HG03066 (cell line): ENCODE measurements around the gene FOSL1.
"Not testable (repeated sequence)": the region's sequence is repeated elsewhere in the genome, so short reads cannot be mapped to it uniquely, and the experiment has no call there.

Experiments used
- ATAC-seq: cut with Tn5 transposase; IDR thresholded peaks from one replicate; pipeline ENCODE4 v1.9.1; 2021; ENCODE audit warnings: low read depth; ENCODE audit not compliant: unreplicated experiment

The FOSL1 gene

DNA sequence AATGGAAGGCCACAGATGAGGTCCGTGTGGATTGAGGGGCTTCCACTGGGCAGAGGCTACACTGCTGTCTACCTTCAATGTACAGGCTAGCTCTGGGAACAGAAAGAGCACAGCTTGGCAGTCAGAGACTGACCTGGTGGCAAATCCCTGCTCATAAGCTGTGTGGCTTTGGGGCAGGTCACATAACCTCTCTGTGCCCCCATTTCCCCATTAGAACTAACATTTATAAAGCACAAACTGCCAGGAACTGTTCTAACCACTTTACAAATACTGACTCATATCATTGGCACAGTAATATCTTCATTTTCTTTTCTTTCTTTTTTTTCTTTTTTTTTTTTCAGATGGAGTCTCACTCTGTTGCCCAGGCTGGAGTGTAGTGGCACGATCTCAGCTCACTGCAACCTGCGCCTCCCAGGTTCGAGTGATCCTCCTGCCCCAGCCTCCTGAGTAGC lies 3.1 kb downstream of the FOSL1 start:
- ATAC-seq = no peak

DNA sequence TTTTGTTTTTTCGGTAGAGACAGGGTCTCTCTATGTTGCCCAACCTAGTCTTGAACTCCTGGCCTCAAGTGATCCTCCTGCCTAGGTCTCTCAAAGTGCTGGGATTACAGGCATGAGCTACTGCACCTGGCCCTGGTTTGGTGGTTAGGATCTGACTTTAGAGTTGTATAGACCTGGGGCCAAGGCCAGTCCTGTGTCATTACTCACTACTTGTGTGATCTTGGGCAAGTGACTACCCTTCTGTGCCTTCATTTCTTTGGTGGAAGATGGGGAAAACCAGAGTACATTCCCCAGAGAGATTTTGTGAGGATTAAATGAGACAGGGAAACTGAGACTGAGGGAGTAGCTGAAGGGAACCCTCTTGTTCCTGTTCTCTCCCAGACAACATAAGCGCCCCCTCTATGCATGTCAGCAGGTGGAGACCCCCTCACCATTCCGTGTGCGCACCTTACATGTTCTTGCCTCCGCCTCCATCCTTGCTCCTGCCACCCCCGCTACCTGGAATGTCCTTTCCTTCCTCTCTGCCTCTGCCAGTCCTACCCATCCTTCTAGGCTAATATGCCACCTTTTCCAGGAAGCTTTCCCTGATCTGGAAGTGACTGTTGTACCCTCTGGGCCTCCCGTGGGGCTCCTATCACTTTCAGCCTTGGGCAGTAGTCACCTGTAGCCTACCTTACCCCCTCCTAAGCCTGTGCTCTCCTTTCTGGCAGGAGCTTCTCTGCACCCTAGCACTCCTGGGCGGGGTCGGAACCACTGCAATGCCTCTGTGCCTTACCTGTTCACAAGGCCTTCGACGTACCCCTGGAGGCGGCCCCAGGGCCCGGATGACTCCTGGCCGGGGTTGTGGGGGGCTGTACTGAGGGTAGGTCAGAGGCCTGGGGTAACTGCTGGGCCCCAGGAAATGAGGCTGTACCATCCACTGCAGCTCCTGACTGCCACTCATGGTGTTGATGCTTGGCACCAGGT lies 3.9 kb downstream of the FOSL1 start:
- ATAC-seq = no peak

DNA sequence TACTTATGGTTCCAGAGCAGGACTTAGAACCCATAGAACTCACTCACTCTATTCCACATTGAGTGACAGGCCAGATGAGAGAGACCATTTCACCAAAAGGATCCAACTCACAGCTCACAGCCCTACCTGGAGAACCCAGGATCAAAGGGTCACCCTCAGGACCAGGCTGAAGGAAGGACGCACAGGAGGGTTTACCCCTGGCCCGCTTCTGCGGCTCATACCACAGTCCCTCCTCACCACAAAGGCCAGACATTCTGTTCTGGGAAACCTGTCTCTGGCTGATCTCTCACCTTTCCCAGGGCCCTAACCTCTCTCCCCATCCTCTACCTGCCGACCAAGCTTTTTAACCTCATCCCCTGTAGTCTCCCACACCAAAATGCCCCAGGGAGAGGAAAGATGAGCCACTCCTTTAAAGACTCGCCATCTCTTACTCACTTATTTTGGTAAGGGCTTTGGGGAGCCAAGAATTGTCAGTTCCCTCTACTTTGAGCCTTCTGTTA lies 4.7 kb downstream of the FOSL1 start:
- ATAC-seq = no peak

DNA sequence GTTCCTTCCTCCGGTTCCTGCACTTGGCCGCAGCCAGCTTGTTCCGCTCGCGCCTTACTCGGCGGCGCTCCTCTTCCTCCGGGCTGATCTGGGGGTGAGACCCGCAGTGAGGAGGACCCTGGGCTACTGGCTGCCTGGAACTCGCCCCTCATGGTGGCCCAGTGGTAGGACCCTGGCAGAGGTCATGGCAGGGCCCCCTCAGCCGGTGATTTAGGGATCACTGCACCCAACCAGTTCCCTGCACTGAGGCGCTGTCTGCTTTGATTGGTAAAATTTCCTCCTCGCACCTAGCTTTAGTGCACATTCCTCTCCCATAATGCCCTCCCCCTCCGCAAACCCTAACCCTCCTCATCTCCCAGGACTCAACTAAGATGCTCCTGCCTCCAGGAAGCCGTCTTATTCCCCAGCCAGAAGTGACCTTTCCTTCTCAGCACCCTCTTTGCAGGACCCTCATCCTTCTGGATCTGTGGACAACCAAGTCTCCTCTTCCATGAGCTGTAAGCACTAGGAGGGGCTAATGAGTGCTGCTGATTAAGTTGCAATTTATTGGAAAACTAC lies 6.1 kb downstream of the FOSL1 start:
- ATAC-seq = no peak

DNA sequence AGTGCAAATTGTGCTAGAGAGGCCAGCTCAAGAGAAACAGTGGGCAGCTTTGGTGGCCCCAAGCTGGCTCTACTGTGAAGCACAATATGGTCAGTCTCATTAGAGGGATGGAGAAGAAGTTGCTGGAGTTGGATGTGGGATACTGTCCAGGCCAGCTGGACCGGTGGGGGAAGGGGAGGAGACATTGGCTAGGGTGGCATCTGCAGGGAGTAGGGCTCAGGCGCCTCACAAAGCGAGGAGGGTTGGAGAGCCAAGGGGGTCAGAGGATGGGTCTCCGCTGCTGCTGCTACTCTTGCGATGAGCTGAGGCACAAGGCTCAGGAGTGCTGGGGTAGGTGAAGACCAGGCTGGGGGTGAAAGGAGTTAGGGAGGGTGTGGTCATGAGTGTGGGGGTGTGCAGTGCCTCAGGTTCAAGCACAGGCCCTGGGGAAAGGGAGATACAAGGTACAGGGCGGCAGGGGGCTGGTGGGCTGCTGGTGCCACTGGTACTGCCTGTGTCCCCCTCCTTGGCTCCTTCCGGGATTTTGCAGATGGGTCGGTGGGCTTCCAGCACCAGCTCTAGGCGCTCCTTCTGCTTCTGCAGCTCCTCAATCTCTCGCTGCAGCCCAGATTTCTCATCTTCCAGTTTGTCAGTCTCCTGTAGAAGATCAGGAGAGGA lies 7.4 kb downstream of the FOSL1 start:
- no peak for ATAC-seq

DNA sequence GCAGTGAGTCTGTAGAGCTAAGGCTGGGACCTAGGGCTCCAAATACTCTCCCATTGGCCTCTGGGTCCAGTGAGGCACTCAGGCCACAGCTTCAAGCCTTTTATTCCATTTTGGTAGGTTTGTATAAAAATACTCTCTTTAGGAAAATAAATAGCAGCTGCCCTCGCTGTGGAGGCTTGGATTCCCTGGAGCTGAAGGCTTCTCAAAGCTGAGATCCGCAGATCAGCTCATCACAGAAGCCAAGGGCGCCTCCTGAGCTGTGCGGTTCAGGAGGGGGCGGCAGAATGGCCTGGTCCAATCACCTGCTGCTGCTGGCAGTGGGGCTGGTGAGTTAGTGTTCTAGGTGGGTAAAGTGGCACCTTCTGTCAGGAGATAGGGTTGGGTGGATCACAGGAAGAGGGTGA lies 8.0 kb downstream of the FOSL1 start:
- not testable (repeated sequence) for ATAC-seq

DNA sequence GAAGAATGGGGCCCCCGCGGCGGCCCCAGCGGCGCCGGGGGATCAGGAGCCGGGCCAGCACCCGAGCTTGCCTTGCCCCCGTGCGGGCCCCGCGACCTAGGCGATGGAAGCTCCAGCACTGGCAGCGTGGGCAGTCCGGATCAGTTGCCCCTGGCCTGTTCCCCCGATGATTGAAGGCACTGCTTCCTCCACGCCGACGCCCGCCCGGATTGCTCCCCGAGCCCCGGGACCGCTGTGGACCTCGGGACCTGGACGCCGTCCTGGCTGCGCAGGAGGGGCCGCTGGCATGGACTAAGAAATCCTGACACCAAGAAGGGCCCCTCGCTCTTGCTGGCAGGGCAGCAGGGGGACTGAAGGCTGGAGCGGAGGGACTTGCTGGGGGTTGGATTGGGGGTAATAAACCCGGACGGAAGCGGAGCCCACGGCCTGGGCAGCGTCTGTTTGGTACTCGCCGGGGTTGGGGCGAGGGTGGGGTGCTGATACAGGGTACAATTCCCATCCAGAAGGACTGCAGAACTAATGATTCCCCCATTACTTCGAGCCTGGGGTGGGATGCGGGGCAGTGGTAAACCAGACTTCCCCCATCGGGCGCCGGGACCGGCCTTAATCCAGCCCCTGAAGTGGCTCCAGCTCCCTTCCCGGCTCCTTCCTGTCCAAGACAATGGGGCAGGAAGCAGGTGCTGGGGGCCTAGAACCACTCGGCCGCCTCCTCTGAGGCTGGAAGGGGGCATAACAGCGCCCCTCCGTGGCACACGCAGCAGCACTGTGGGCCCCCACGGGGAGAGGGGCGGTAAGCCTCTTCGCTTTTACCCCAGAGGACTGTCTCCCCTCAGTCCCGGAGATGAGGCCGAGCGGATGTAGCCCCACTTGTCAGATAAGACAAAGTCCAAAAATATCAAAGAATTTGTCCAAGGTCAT lies 8.7 kb downstream of the FOSL1 start:
- ATAC-seq = no peak

DNA sequence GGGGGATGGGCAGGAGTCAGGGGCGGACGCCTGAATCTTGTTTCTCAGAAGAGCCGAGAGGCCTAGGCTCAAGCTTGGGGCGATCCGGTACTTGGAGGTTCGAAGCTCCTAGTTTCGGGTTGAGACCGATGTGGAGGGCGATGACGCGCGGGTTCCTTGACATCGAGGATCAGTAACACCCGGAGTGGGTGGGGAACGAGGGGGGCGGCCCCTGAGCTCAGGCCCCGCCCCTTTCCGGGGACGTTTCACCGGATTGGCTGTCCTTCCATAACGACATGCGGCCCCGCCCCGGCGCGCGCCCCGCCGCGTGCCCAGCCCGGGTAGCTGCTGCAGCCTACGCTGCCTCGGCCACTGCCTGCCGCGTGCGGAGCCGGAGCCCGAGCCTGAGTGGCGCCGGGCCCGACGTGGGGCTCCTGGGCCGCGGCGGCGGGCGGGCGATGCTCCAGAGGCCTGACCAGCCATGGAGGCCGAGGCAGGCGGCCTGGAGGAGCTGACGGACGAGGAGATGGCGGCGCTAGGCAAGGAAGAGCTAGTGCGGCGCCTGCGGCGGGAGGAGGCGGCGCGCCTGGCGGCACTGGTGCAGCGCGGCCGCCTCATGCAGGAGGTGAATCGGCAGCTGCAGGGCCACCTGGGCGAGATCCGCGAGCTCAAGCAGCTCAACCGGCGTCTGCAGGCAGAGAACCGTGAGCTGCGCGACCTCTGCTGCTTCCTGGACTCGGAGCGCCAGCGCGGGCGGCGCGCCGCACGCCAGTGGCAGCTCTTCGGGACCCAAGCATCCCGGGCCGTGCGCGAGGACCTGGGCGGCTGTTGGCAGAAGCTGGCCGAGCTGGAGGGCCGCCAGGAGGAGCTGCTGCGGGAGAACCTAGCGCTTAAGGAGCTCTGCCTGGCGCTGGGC lies 9.6 kb downstream of the FOSL1 start, which contains the start of gene CCDC85B:
Gene CCDC85B (plus strand): TSS at position 350 of the 895 bp plus-strand sequence. CDS start 111 bp downstream, at position 461.
- peak; percentile 51 for ATAC-seq

DNA sequence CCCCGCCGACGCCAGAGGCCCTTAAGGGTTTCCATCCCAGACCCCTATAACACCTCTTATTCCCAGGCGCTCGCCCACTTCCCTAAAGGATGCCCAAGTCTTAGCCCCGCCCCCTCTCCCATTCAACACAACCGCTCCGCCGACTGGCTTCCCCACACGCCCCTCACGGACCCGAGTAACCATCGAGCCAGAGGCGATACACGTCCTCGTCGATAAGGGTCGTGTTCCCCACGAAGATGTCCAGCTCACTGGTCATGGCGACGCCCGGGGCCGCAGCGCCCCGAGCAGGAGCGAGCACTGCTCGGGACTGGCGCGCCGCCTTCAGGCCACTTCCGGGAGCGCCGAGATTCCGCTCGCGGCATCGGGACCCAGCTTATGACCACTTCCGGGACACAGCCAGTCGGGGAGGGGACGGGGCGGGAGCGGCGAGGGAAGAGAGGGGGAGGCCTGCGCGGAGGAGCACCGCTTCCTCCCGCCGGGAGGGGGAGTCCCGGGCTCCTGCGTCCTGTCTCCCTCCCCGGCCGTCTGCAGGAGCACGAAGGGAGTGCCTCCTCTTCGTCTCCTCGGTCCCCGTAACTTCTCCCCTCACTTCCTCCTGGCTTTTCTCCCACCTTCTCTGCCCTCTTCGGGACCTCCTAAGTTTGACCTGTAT lies 11.9 kb downstream of the FOSL1 start, which contains the start of gene FIBP:
Gene FIBP (minus strand): TSS at position 309 of the 652 bp plus-strand sequence. CDS start 53 bp downstream, at position 256.
- no peak for ATAC-seq

DNA sequence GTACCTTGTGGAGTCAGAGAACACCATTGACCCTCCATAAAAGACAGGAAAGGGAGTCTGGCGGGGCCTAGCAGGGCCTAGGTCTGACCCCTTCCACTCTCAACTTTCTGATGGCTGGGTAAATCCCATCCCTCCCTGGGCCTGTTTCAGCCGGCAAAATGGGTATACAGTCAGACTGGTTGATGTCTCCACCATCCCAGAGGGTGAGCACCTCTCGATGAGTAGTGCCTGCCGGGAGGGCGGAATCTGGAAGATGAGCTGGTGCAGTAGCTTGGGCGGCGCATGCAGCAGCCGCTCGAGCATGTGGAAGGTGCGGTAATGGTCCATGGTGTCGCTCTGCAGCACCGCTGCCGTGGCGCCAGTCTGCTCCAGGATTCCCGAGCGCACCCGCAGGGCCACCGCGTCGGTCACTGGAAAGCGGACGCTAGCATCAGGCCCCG lies 12.4 kb downstream of the FOSL1 start:
- no peak for ATAC-seq

DNA sequence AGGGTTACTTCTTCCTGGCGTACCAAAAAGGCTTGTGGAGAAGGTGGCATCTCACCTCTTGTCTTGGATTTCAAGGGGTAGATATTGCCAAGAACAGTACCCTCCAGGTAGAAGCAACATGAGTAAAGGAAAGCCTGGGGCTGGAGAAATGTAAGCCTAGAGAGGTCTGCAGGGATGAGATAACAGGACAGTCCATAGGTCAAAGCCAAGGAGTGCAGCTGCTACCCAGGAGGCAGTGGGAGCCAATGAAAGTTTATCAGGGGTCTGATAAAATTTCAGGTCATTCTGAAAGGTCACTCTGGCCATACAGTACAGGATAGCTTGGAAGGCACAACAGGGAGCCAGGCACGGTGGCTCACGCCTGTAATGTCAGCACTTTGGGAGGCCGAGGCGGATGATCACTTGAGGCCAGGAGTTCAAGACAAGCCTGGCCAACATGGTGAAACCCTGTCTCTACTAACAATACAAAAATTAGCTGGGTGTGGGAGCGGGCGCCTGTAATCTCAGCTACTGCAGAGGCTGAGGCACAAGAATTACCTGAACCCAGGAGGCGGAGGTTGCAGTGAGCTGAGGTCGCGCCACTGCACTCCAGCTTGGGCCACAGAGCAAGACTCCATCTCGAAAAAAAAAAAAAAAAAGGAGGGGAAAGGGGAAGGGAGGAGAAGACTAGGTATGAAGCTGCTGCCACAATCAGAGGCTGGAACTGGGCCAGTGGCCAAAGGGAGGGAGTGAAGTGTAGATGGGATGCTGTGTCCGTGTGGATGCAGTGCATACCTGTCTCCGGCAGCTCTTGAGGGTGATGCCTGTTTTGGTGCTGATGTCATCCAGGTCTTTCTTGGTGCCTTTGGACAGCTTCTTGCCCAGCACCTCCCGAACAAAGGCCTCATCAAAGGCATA lies 13.1 kb downstream of the FOSL1 start:
- no peak for ATAC-seq

DNA sequence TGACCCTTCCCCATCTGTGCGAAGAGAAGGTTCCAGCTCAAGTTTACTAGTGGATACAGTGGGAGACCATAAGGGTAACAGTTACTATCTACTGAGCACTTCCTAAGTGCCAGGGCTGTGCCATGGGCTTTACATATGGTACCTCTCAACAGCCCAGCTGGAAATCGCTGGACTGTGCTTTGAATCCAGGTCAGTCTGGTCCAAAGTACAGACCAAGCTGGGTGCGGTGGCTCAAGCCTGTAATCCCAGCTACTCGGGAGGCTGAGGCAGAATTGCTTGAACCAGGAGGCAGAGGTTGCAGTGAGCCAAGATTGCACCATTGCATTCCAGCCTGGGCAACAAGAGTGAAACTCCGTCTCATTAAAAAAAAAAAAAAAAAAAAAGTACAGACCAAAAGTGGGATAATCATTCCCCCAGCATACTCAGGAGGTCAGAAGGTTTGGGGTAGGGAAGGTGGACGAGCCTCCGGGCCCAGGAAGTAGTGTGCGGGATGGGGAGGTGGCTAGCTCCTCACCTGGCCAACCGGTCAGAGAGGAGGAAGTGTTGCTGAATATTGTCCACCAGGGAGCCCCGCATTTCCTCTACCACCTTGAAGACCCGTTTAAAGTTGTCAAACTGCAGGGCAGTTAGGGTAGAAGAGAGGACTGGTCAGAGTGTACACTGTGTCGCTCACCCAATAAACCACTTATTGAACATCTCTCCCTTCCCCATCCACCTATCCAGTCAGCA lies 14.2 kb downstream of the FOSL1 start:
- ATAC-seq = no peak

DNA sequence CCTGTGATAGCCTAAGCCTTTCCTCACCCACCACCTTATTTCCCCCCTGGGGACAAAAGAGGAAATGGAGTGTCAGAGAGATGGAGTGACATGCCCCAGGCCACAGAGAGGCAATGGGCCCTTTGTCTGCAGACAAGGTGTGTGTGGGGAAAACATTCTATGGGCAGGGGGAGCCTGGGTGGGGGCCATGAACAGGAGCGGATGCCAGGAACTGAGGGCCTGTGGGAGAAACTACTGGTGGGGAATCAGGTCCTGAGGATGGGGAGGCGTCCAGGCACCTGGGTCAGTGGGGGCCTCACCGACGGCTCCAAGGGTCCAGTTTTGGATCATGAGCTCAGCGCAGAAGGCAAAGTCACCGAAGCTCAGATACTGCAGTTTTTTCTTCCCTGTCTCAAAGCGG lies 15.0 kb downstream of the FOSL1 start:
- ATAC-seq = no peak

DNA sequence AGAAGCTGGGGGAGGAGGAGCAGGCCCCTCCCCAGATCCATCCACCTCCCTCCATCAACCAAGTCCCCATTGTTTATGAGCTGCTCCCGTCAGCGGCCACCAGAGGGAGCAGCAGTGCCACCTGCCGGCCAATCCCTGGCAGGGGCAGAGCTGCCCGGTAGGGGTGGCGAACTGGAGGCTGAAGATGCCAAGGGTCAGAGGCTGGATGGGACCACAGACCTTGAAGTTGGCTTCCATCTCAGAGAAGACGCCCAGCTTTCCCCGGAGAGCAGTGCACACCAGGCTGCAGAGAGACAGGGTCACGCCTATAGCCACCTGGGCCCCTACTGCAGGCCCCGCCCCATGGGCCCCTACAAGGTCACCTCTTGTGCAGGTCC lies 15.5 kb downstream of the FOSL1 start:
- ATAC-seq = no peak

DNA sequence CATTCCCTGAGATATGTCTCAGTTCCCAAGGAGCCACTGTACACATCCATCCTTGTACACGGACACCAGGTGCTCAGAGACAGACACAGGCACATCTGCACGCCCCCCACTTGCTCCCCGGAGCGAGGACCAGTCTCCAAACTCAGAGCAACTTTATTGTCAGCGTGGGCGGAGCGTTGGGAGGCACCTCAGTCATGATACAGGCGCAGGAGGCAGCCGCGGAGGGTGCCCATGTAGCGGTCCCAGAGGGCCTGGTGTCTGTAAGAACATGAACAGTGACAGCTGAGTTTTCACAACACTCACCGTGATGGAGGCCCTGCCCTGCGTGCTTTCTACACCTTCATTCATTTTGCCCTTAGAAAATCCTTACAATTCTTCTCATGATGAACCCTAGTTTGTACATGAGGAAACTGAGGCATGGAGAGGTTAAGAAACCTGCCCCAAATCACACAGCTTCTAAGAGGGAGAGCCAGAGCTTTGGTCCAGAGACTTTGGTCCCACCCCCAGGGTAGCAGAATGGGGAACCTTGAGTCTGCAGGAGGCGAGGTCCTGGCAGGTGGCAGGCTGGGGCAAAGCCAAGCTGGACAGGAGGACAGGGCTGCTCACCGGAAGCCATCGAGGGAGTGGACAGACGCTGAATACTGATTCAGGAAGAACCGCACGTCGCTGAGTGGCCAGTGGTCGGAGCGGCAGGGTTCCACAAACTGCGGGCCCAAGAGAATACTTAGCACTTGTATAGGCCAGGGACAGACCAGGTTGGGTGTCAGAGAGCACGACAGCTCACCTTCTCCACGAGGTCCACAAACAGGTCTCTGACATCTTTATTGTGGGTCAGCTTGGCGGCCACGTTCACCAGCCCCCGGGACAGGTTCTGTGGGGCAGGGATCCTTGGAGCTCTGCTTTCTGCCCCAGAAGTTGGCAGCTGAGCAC lies 16.1 kb downstream of the FOSL1 start:
- no peak for ATAC-seq
